GM12878 (cell line): ENCODE measurements around the gene BTBD9. TPM values are rescaled to one million over a fixed set of nuclear protein-coding genes. Genes with fewer than 3 reads are reported as not detected.

ENCODE experiments used
- ATAC-seq: fragments of 200-7000 bp; cut with Tn5 transposase; 3 replicates; pipeline ENCODE4 v1.9.1; 2020; ENCODE audit warnings: mild to moderate bottlenecking, moderate library complexity
- BruUV-seq: library from RNA; stranded (reverse); fragments of 400-500 nt; replicated peaks from 2 replicates; lab custom pipeline; 2021; lab: Mats Ljungman, UMichigan
- CTCF ChIA-PET: fragments of 300-600 bp; sonication (Branson Sonifier 250); formaldehyde crosslinking; extraction: SDS; loops from one replicate; lab custom pipeline; 2021; ENCODE audit warnings: inconsistent platforms; lab: Yijun Ruan, JAX
- POLR2A ChIA-PET: fragments of 350-600 bp; formaldehyde crosslinking; extraction: SDS; loops from one replicate; lab custom pipeline; 2021; ENCODE audit warnings: inconsistent platforms; lab: Charles Lee
- RAD21 ChIA-PET: fragments of 300-600 bp; sonication (Branson Sonifier 250); formaldehyde crosslinking; loops from one replicate; lab custom pipeline; 2023; ENCODE audit warnings: antibody characterized with exemption; ENCODE audit not compliant: unreplicated experiment; lab: Charles Lee
- SMC1A ChIA-PET: fragments of 300-600 bp; sonication (Branson Sonifier 250); formaldehyde crosslinking; loops from one replicate; lab custom pipeline; 2023; ENCODE audit not compliant: unreplicated experiment, uncharacterized antibody; lab: Charles Lee
- DNase-seq: peaks from one replicate; pipeline ENCODE4 v3.0.0-alpha.2; 2011; ENCODE audit warnings: low read depth, low spot score
- FAIRE-seq: peaks from 3 replicates; lab custom pipeline; 2011; peaks lifted over from hg19 to GRCh38; lab: Jason Lieb, UNC
- H2AFZ ChIP-seq: 2 replicates; pipeline ENCODE4 v1.6.0; 2011; ENCODE audit warnings: low read depth, low read length, control low read depth; ENCODE audit not compliant: control insufficient read depth
- H3K27ac ChIP-seq: 2 replicates; pipeline ENCODE4 v1.5.1; 2011; ENCODE audit warnings: control low read depth; ENCODE audit not compliant: control insufficient read depth, insufficient read depth
- H3K27me3 ChIP-seq, 2 experiments: replicated peaks in 1 of 2; 2 replicates each; pipeline versions ENCODE4 v1.6.0 to v1.6.1; 2011; ENCODE audit warnings: low read length in 1 of 2; ENCODE audit not compliant: control insufficient read depth in 2 of 2, insufficient read depth in 2 of 2
- H3K36me3 ChIP-seq, 2 experiments: 2 replicates each; pipeline ENCODE4 v1.5.1; 2011; ENCODE audit warnings: low read length in 1 of 2; ENCODE audit not compliant: control insufficient read depth in 2 of 2, insufficient read depth in 2 of 2
- H3K4me1 ChIP-seq: 2 replicates; pipeline ENCODE4 v1.6.1; 2011; ENCODE audit warnings: mild to moderate bottlenecking, low read length, moderate library complexity, mixed read lengths; ENCODE audit not compliant: control insufficient read depth, insufficient read depth
- H3K4me2 ChIP-seq: 2 replicates; pipeline ENCODE4 v1.6.0; 2011; ENCODE audit warnings: control low read depth; ENCODE audit not compliant: control insufficient read depth, insufficient read depth
- H3K4me3 ChIP-seq: fragments of 200-600 bp; sonication (generic); 2 replicates; pipeline ENCODE4 v1.5.1; 2016
- H3K79me2 ChIP-seq: 2 replicates; pipeline ENCODE4 v1.6.0; 2011; ENCODE audit warnings: low read length; ENCODE audit not compliant: control insufficient read depth, insufficient read depth
- H3K9ac ChIP-seq: 2 replicates; pipeline ENCODE4 v1.8.0; 2011; ENCODE audit warnings: low read length, control low read depth, mixed read lengths; ENCODE audit not compliant: control insufficient read depth, insufficient read depth
- H3K9me3 ChIP-seq: replicated peaks from 3 replicates; pipeline ENCODE4 v1.5.1; 2011; ENCODE audit warnings: mild to moderate bottlenecking, low read length; ENCODE audit not compliant: control insufficient read depth, insufficient read depth
- H4K20me1 ChIP-seq: 2 replicates; pipeline ENCODE4 v1.6.0; 2011; ENCODE audit not compliant: control insufficient read depth, insufficient read depth
- BCL11A ChIP-seq: IDR thresholded peaks from 2 replicates; pipeline ENCODE4 v1.6.1; 2011; ENCODE audit warnings: low read depth, low read length
- BCL3 ChIP-seq: IDR thresholded peaks from 2 replicates; pipeline ENCODE4 v1.6.1; 2011; ENCODE audit warnings: borderline replicate concordance, low read depth, mild to moderate bottlenecking, moderate library complexity, low read length; ENCODE audit not compliant: insufficient read depth, poor library complexity, severe bottlenecking
- CHD4 ChIP-seq: fragments of 200-600 bp; sonication (generic); IDR thresholded peaks from 2 replicates; pipeline ENCODE4 v1.6.1; 2016; ENCODE audit warnings: mild to moderate bottlenecking
- E2F8 ChIP-seq: fragments of 450-650 bp; IDR thresholded peaks from 2 replicates; pipeline ENCODE4 v1.6.1; 2018; ENCODE audit warnings: mild to moderate bottlenecking, low read depth, moderate library complexity; ENCODE audit not compliant: partially characterized antibody
- GABPA ChIP-seq: IDR thresholded peaks from 2 replicates; pipeline ENCODE4 v1.6.1; 2014; ENCODE audit warnings: antibody characterized with exemption, low read depth, mild to moderate bottlenecking, inconsistent platforms
- GATAD2B ChIP-seq: fragments of 450-650 bp; conservative IDR thresholded peaks from 2 replicates; pipeline ENCODE4 v1.6.1; 2017; ENCODE audit warnings: low read depth, mild to moderate bottlenecking, moderate library complexity
- PML ChIP-seq: IDR thresholded peaks from 2 replicates; pipeline ENCODE4 v1.6.1; 2012; ENCODE audit warnings: low read length, inconsistent platforms
- RB1 ChIP-seq: fragments of 450-650 bp; formaldehyde crosslinking; IDR thresholded peaks from 2 replicates; pipeline ENCODE4 v1.6.1; 2017; ENCODE audit warnings: mild to moderate bottlenecking, borderline replicate concordance
- SIN3A ChIP-seq: IDR thresholded peaks from 2 replicates; pipeline ENCODE4 v1.6.1; 2012; ENCODE audit warnings: low read depth, low read length, improper control_type of control experiment
- ZNF207 ChIP-seq: fragments of 450-650 bp; IDR thresholded peaks from 2 replicates; pipeline ENCODE4 v1.6.1; 2014; ENCODE audit warnings: antibody characterized with exemption, mild to moderate bottlenecking, borderline replicate concordance
- ZNF274 ChIP-seq: IDR thresholded peaks from one replicate; pipeline ENCODE4 v1.8.0; 2011; ENCODE audit not compliant: insufficient read length, insufficient read depth
- WGBS: methylation state at CpG from one replicate; pipeline ENCODE4 v1.1.6; 2016; ENCODE audit warnings: low lambda C conversion rate; ENCODE audit not compliant: insufficient replicate concordance, insufficient coverage; ENCODE audit errors: missing lambda C conversion rate; 5-methylcytosine and 5-hydroxymethylcytosine counted together
- in situ Hi-C: fragments of 300-500 bp; cut with MboI; formaldehyde crosslinking; loops from 9 replicates; pipeline ENCODE4 v1.14.3; 2018; ENCODE audit warnings: mixed read lengths
- intact Hi-C: fragments of 100-400 bp; cut with micrococcal nuclease; formaldehyde crosslinking; loops from one replicate; pipeline ENCODE4 v1.14.2; 2022; ENCODE audit not compliant: unreplicated experiment
- polyA plus RNA-seq, 11 experiments: library from polyadenylated mRNA; depleted of rRNA in 4 of 11; unstranded in 6 of 11; stranded (reverse) in 5 of 11; fragments of >200 nt; fragmentation: Nextera tagmentation in 4 of 11; fragmentation: Illumina TruSeq in 1 of 11; extraction: Ambion mirVana in 4 of 11; extraction: Trizol in 1 of 11; gene quantifications; 1 replicate in 1 of 11; 2 replicates in 10 of 11; pipeline versions ENCODE4 v1.2.1 to v1.2.3, GENCODE V29; 2011 to 2016; ENCODE audit warnings: inconsistent platforms in 2 of 11, missing spikeins in 2 of 11, low read depth in 1 of 11
- total RNA-seq, 4 experiments: library from RNA; depleted of rRNA in 3 of 4; stranded (reverse); fragments of >200 nt in 3 of 4; fragmentation: Illumina TruSeq in 1 of 4; extraction: Trizol in 1 of 4; gene quantifications; 2 replicates each; pipeline versions ENCODE4 v1.2.1 to v1.2.3, GENCODE V29; 2013 to 2021
- TF ChIP-seq, protein P1 (sequence below): fragments of 450-650 bp; IDR thresholded peaks from 2 replicates; pipeline ENCODE4 v1.6.1; 2016; ENCODE audit warnings: mild to moderate bottlenecking

The BTBD9 gene
- total and polyA plus RNA-seq, 10 of the 15 experiments (the other 5 are each of a cell fraction or from before 2014, with no cell fraction given) = 0.22 to 8.6 (median 4.6) TPM

DNA sequence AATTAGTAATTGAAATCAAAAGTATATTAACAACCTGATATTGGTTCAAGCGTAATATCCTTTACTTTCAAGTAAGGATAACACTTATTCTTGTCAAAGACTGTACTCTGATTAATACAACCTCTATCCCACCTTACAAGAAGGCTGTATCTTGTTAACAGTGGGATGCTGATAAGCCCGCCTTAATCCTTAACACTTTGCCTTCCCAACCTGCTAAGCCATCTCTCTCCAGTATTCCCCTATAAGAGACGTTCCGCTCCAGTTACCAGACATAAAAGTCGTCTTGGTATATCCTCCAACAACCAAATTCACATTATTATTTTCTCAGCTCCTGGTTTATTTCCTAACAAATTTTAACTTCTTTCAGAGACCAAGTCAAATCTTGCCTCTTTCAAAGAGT is 2.0 kb downstream of the BTBD9 start:
- ATAC-seq (no peak), DNase-seq (no peak), FAIRE-seq (no peak)
- Histone ChIP-seq H4K20me1 (no peaks in the 10 kb centered on the region), H2AFZ (no peak overlapping the region), H3K9me3 (no peaks in the 10 kb centered on the region), H3K4me1 (peaks cover 6% of the 10 kb centered on the region; the same call in 1 of the 2 replicates), H3K4me2 (no peak overlapping the region), H3K4me3 (no peak overlapping the region), H3K36me3 (no peaks in the 10 kb centered on the region), H3K79me2 (no peaks in the 10 kb centered on the region; the same call in none of the 2 replicates), H3K9ac (no peak overlapping the region), H3K27me3 (no peaks in the 10 kb centered on the region), H3K27ac (no peak overlapping the region)
- ChIA-PET RAD21 (no interaction called here), POLR2A (no interaction called here), SMC1A (interaction anchor here (0.6 kb wide), 1 partner anchor 459 kb away, joined by 3 read pairs; no protein-coding TSS in a partner anchor), CTCF (no interaction called here)
- WGBS = 95% methylated on average over 5 of the region's 5 CpGs
- no TSS peak for BruUV-seq
- in situ Hi-C loops = no loop called here
- no peak for TF ChIP-seq PML
- TF ChIP-seq GABPA = no peak
- TF ChIP-seq SIN3A = no peak
- TF ChIP-seq ZNF207 = no peak
- intact Hi-C loops = no loop called here

DNA sequence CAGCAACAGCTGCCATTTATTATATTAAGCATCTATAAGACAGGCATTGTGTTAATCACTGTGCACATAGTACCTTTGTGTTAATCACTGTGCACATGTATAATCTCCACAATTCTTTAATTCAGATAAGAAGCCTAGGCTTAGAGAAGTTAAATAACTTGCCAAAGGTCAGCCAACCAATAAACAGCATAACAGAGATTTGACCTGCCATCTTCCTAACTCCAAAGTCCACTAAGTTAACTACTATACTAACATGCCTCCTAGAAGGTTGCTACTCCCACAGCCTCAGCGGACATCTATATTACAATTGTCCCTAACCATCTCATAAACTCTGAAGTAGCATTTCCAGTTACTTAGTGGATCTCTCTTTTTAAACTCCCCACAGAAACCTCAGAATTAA is 3.7 kb downstream of the BTBD9 start:
- H3K4me3 ChIP-seq = no peak overlapping the region
- intact Hi-C loops = no loop called here
- DNase-seq (no peak), FAIRE-seq (no peak), ATAC-seq (no peak)
- RAD21 ChIA-PET = no interaction called here
- H3K27ac ChIP-seq = no peak overlapping the region
- no peaks in the 10 kb centered on the region for H3K9me3 ChIP-seq
- no peak overlapping the region for H3K4me2 ChIP-seq
- H2AFZ ChIP-seq = no peak overlapping the region
- POLR2A ChIA-PET = no interaction called here
- SMC1A ChIA-PET = no interaction called here
- in situ Hi-C loops = no loop called here
- H3K9ac ChIP-seq = no peak overlapping the region
- 100% methylated on average over 1 of the region's 1 CpG for WGBS
- no peaks in the 10 kb centered on the region for H3K27me3 ChIP-seq
- peaks cover 5% of the 10 kb centered on the region; the same call in 1 of the 2 replicates for H3K4me1 ChIP-seq
- H4K20me1 ChIP-seq = no peaks in the 10 kb centered on the region
- no TSS peak for BruUV-seq
- H3K79me2 ChIP-seq = no peaks in the 10 kb centered on the region; the same call in none of the 2 replicates
- H3K36me3 ChIP-seq = no peaks in the 10 kb centered on the region
- CTCF ChIA-PET = no interaction called here
- TF ChIP-seq, protein P1, sequence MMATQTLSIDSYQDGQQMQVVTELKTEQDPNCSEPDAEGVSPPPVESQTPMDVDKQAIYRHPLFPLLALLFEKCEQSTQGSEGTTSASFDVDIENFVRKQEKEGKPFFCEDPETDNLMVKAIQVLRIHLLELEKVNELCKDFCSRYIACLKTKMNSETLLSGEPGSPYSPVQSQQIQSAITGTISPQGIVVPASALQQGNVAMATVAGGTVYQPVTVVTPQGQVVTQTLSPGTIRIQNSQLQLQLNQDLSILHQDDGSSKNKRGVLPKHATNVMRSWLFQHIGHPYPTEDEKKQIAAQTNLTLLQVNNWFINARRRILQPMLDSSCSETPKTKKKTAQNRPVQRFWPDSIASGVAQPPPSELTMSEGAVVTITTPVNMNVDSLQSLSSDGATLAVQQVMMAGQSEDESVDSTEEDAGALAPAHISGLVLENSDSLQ = no peak
- TF ChIP-seq ZNF274 (no peak), E2F8 (no peak), BCL3 (no peak), BCL11A (no peak), CHD4 (no peak), RB1 (no peak), GATAD2B (no peak)
